Amygdala (tissue), 56 donors: ENCODE results near the gene FYTTD1.
A peak's percentile ranks its signal among the peaks of the same experiment; 100 is the strongest.

Experiments
- DNase-seq, 56 donors: peaks; one replicate each; lab custom pipeline; 2025; lab: John Stamatoyannopoulos, UW

The FYTTD1 gene

GRCh38 chr3:197790033-197790432 is 40.4 kb downstream of the FYTTD1 start:
- DNase-seq: no peak

- peak in 55 of 56 donors; percentile 17 to 91 (median 75) for DNase-seq
These were observed 41.6 kb downstream of the FYTTD1 start, which contains the start of gene LRCH3 for GRCh38 chr3:197791113-197791891. TSS of gene LRCH3 (plus strand) at chr3:197791254. CDS start at chr3:197791279, 25 bp downstream.

- peak in 1 of 56 donors; percentile 50 for DNase-seq
These were observed 42.4 kb downstream of the FYTTD1 start for GRCh38 chr3:197791892-197792647.

GRCh38 chr3:197793247-197793646 is 43.6 kb downstream of the FYTTD1 start:
- no peak for DNase-seq

GRCh38 chr3:197794115-197794514 is 44.4 kb downstream of the FYTTD1 start:
- DNase-seq: no peak

- no peak for DNase-seq
These were observed 45.5 kb downstream of the FYTTD1 start for GRCh38 chr3:197795200-197795599.

GRCh38 chr3:197796087-197796486 is 46.4 kb downstream of the FYTTD1 start:
- no peak for DNase-seq

GRCh38 chr3:197798863-197799262 is 49.2 kb downstream of the FYTTD1 start:
- DNase-seq: no peak

GRCh38 chr3:197800379-197800778 is 50.7 kb downstream of the FYTTD1 start:
- no peak for DNase-seq

- DNase-seq: peak in 1 of 56 donors; percentile 3
These were observed 52.5 kb downstream of the FYTTD1 start for GRCh38 chr3:197801891-197802778.

- DNase-seq: no peak
These were observed 53.2 kb downstream of the FYTTD1 start for GRCh38 chr3:197802779-197803459.

- no peak for DNase-seq
These were observed 54.8 kb downstream of the FYTTD1 start for GRCh38 chr3:197804511-197804910.

- no peak for DNase-seq
These were observed 58.4 kb downstream of the FYTTD1 start for GRCh38 chr3:197807969-197808587.

GRCh38 chr3:197809356-197810020 is 59.8 kb downstream of the FYTTD1 start:
- DNase-seq: no peak

- no peak for DNase-seq
These were observed 61.2 kb downstream of the FYTTD1 start for GRCh38 chr3:197810901-197811300.

- DNase-seq: peak in 18 of 56 donors; percentile 1 to 59 (median 21)
These were observed 61.7 kb downstream of the FYTTD1 start for GRCh38 chr3:197811343-197811742.

GRCh38 chr3:197814372-197814771 is 64.7 kb downstream of the FYTTD1 start:
- no peak for DNase-seq

- no peak for DNase-seq
These were observed 71.1 kb downstream of the FYTTD1 start for GRCh38 chr3:197820550-197821335.
